Left colon (tissue), 2 donors: Measurements from ENCODE around the gene RXFP2. TPM values are rescaled to one million over a fixed set of nuclear protein-coding genes. Genes with fewer than 3 reads are reported as not detected.

ENCODE experiments used
- ATAC-seq: fragments of 200-7000 bp; cut with Tn5 transposase; one replicate; pipeline ENCODE4 v1.9.1; 2020; ENCODE audit warnings: mild to moderate bottlenecking, moderate library complexity
- DNase-seq, 2 donors: peaks; one replicate each; pipeline ENCODE4 v3.0.0-alpha.2; 2020
- intact Hi-C, 2 donors: fragments of 100-400 bp; cut with DNase I in 1 of 2; cut with micrococcal nuclease in 1 of 2; formaldehyde crosslinking; loops; one replicate each; pipeline versions ENCODE4 v1.11.2 to v1.14.0; 2022; cut with DNase I, micrococcal nuclease
- total RNA-seq, 2 donors: library from RNA; stranded (reverse); fragmentation: NEBNext Ultra II Directional; extraction: Animal tissue kit (Norgen Biotek cat#: 25700); gene quantifications; one replicate each; pipeline ENCODE4 v1.2.1, GENCODE V29; 2021
- donor health status: DM: no; HTN: no; CAD: no.
- donor health status: DM: yes; HTN: yes; CAD: no.

RXFP2 gene
- total RNA-seq, 2 donors from 2014 or later, result not detected

- ATAC-seq (no peak), DNase-seq (no peak)
- intact Hi-C loops, result no loop called here
Measured at GRCh38 chr13:31807090-31807541, 67.8 kb downstream of the RXFP2 start.

DNA sequence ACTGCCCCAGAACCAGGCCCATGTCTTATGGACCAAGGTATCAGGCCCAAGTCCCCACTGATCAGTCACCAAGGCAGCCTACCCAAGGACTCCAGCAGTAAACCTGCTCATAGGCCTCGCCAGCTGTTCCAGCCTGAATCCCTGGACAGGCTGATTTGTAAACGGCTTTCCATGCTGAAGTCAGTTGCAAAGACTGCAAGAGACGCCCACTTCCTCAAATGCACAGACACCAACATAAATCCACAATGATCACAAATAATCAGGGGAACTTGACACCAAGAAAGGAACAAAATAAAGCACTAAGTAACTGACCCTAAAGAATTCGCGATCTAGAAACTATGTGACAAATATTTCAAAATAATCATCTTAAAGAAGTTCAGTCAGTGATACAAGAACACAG, 75.2 kb downstream of the RXFP2 start:
- DNase-seq (no peak), ATAC-seq (no peak)
- intact Hi-C loops, result no loop called here

DNA sequence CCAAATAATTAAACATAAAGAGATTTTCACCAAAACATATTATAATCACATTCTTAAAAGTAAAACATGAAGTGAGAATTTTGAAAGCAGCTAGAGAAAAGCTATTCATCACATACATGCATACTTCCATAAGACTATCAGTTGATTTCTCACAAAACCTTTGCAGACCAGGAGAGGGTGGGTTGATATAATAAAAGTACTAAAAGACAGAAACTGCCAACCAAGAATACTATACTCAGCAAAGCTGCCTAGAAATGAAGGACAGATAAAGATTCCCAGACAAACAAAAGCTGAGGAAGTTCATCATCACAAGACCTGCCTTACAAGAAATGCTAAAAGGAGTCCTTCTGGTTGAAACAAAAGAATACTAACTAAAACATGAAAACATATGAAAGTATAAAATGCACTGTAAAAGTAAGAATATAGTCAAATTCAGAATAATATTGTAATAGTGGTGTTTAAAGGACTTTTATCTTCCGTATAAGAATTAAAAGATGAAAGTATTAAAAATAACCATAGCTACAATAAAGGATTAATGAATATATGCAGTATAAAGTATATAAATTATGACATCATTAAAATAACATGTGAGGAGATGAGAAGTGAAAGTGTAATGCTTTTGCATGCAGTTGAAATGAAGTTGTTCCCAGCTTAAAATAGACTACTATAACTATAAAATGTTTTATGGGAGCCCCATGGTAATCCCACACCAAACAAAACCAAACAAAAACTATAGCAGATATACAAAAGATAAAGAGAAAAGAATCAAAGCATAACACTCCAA, 76.2 kb downstream of the RXFP2 start:
- DNase-seq (no peak), ATAC-seq (no peak)
- intact Hi-C loops, result no loop called here

DNA sequence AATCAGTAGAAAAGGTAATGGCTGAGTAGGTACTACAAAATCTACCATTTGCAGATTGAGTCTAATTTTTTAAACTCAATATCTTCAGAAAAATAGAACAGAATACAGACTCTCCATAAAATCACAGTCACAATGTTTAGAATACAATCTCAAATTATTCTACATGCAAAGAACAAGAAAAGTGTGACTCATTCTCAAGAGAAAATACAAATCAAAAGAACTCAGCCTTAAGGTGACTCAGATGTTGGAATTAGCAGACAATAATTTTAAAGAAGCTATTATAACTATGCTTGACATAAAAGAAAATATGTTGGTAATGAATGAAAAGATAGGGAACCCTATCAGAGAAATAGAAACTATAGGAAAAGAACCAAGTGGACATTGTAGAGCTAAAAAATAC, 78.9 kb downstream of the RXFP2 start:
- ATAC-seq, result no peak
- intact Hi-C loops, result no loop called here
- no peak for DNase-seq

GRCh38 chr13:31824705-31825517, 85.6 kb downstream of the RXFP2 start:
- no peak for DNase-seq
- no peak for ATAC-seq
- intact Hi-C loops, result no loop called here

GRCh38 chr13:31826521-31826920, 87.2 kb downstream of the RXFP2 start:
- intact Hi-C loops, result no loop called here
- no peak for ATAC-seq

GRCh38 chr13:31827707-31828106, 88.4 kb downstream of the RXFP2 start:
- DNase-seq (no peak), ATAC-seq (peak; percentile 73)
- intact Hi-C loops, result no loop called here

More at GRCh38 chr13:31826521-31826920, 87.2 kb downstream of the RXFP2 start:
- DNase-seq, result no peak

GRCh38 chr13:31835932-31836331, 96.6 kb downstream of the RXFP2 start:
- intact Hi-C loops, result no loop called here
- DNase-seq (no peak), ATAC-seq (no peak)

DNA sequence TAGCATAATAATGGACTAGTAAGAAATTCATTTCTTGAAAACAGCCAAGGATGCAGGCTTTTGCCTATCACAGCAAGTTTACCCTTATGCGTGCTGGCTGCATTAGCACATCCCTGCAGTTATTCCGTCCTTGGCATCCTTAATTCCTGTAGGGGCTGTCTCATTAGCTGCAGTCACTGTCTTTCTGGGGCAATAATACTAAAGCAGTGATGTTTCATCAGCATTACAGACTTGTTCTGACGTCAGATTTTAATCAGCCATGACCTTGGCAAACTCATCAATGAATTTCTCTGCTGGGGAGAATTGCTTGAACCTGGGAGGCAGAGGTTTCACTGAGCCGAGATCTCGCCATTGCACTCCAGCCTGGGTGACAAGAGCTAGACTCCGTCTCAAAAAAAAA, 103.7 kb downstream of the RXFP2 start:
- DNase-seq, result no peak
- intact Hi-C loops, result no loop called here
- ATAC-seq, result no peak

GRCh38 chr13:31846182-31846938, 107.0 kb downstream of the RXFP2 start:
- intact Hi-C loops, result no loop called here
- DNase-seq, result peak; percentile 80 to 88
- ATAC-seq, result peak; percentile 99

- DNase-seq (peak in 1 of 2 donors; percentile 4), ATAC-seq (peak; percentile 27)
- intact Hi-C loops, result no loop called here
Measured at GRCh38 chr13:31846961-31847752, 107.8 kb downstream of the RXFP2 start.

GRCh38 chr13:31848621-31849020, 109.3 kb downstream of the RXFP2 start:
- no peak for ATAC-seq

DNA sequence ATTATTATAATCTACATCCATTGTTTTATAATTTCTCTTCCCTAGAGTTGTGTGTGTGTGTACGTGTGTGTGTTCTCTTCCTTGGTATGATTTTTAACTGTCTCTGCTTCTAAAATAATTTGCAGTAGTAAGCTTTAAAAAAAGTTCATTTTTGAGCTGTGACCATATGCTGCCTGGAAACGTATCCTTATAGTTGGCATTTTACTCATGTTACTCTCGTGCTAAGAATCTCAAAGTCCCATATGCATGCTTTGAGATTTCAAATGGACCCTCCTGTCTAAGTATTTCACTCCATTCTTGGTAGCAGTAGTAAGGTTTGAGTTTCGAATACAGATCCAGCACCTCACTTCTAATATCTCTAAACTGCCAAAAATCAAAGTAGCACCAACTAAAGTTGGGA, 109.9 kb downstream of the RXFP2 start:
- DNase-seq, result no peak
- intact Hi-C loops, result no loop called here
- ATAC-seq, result no peak

More at GRCh38 chr13:31848621-31849020, 109.3 kb downstream of the RXFP2 start:
- no peak for DNase-seq
- intact Hi-C loops, result no loop called here

DNA sequence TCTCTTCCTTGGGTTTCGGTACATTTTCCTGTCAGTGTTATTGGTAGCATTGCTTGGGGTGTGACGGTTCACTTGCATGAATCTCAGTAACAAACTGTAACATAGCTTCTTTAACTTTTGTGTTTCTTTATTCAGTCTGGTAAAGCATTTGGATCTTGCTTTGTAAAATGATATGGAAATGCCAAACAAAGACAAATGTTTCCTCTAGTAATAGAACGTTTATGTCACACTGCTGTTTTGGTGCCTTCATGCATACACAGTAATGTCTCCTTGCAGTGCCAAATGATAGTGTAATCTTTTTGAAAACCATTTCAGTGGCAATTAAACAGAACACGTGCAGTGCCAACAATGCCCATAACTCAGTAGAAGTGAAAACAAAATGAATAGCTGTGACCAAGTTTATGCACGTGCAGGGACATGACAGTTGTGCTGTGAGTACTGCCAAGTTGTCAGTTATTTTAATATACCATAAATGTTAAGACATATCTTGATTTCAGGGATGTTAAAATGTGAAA, 110.8 kb downstream of the RXFP2 start:
- DNase-seq, result no peak
- ATAC-seq, result no peak
- intact Hi-C loops, result no loop called here

GRCh38 chr13:31851216-31851615, 111.9 kb downstream of the RXFP2 start:
- DNase-seq, result no peak
- intact Hi-C loops, result no loop called here
- no peak for ATAC-seq
